ENCODE data around the gene ANKRD18A. TPM values are rescaled to one million over a fixed set of nuclear protein-coding genes. Genes with fewer than 3 reads are reported as not detected.

ANKRD18A gene
- total and polyA plus RNA-seq, 10 of the 15 experiments (the other 5 are each of a cell fraction or from before 2014, with no cell fraction given) = 0.37 TPM; not detected in 9

DNA sequence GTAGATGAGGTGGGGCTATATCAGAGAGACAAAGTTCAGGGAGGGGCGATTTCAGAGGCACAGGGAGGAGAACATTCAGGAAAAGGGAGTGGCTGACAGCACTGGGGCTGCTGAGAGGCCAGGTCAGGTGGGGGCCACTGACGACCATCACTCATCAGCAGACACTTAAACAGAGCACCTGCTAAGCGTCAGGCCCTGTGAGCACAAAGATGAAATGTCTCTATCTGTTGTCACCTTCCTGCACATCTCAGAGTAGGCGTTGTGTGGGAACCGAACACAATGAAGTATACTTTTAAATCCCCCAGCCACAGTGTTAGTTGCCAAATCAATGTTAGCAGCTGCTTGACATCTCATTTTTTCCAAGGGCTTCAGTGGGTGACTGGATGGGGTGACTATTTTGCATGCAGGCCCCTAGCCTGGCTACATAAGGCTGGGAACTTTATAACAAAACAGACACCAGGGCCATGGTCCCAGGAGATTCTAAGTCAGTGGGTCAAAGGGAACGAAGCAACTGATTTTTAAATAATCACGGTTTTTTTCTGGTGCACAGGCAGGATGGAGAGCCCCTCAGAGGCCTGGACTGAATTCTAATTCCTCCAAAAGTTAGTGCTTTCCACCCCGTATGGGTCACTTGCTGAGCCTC, 31.1 kb upstream of the ANKRD18A start (continued):
- TF ChIP-seq, protein P1, sequence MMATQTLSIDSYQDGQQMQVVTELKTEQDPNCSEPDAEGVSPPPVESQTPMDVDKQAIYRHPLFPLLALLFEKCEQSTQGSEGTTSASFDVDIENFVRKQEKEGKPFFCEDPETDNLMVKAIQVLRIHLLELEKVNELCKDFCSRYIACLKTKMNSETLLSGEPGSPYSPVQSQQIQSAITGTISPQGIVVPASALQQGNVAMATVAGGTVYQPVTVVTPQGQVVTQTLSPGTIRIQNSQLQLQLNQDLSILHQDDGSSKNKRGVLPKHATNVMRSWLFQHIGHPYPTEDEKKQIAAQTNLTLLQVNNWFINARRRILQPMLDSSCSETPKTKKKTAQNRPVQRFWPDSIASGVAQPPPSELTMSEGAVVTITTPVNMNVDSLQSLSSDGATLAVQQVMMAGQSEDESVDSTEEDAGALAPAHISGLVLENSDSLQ (IDR thresholded peaks at IDR 0.05) = peak; percentile 21; the same call in 1 of the 2 replicates
- TF ChIP-seq BACH1 (IDR thresholded peaks at IDR 0.05; ENCODE audit: borderline replicate concordance) = no peak
- peak; percentile 95 for TF ChIP-seq MEF2B (IDR thresholded peaks at IDR 0.05; ENCODE audit: partially characterized antibody, poor library complexity, severe bottlenecking)
- TF ChIP-seq TAF1 (IDR thresholded peaks at IDR 0.05; ENCODE audit: borderline replicate concordance, low read depth, low read length) = no peak
- peak; percentile 50 for TF ChIP-seq IKZF1 (conservative IDR thresholded peaks at IDR 0.05)
- TF ChIP-seq, protein P2, sequence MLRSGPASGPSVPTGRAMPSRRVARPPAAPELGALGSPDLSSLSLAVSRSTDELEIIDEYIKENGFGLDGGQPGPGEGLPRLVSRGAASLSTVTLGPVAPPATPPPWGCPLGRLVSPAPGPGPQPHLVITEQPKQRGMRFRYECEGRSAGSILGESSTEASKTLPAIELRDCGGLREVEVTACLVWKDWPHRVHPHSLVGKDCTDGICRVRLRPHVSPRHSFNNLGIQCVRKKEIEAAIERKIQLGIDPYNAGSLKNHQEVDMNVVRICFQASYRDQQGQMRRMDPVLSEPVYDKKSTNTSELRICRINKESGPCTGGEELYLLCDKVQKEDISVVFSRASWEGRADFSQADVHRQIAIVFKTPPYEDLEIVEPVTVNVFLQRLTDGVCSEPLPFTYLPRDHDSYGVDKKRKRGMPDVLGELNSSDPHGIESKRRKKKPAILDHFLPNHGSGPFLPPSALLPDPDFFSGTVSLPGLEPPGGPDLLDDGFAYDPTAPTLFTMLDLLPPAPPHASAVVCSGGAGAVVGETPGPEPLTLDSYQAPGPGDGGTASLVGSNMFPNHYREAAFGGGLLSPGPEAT (IDR thresholded peaks at IDR 0.05; ENCODE audit: low read depth) = no peak
- TF ChIP-seq BCL11A (IDR thresholded peaks at IDR 0.05; ENCODE audit: low read depth, low read length) = peak; percentile 17; the same call in 1 of the 2 replicates
- 0 out of 2 replicates have a peak, but pooled peaks have one; percentile 32 for TF ChIP-seq DPF2 (IDR thresholded peaks at IDR 0.05)
- TF ChIP-seq, protein P3, sequence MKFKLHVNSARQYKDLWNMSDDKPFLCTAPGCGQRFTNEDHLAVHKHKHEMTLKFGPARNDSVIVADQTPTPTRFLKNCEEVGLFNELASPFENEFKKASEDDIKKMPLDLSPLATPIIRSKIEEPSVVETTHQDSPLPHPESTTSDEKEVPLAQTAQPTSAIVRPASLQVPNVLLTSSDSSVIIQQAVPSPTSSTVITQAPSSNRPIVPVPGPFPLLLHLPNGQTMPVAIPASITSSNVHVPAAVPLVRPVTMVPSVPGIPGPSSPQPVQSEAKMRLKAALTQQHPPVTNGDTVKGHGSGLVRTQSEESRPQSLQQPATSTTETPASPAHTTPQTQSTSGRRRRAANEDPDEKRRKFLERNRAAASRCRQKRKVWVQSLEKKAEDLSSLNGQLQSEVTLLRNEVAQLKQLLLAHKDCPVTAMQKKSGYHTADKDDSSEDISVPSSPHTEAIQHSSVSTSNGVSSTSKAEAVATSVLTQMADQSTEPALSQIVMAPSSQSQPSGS (IDR thresholded peaks at IDR 0.05; ENCODE audit: low read length) = peak; percentile 28; the same call in 1 of the 2 replicates
- peak; percentile 65; the same call in 1 of the 2 replicates for TF ChIP-seq ATF7 (IDR thresholded peaks at IDR 0.05; ENCODE audit: low read depth)

Measured in GM12878 (cell line).